Left ventricle myocardium inferior (tissue), 1 donor: ENCODE results near the gene SLC7A11. TPM values are rescaled to one million over a fixed set of nuclear protein-coding genes. Genes with fewer than 3 reads are reported as not detected.

Experiments used
- DNase-seq: peaks from one replicate; pipeline ENCODE4 v3.0.0-alpha.2; 2020
- H3K27ac ChIP-seq: fragments of 200-600 bp; replicated peaks from 2 replicates; pipeline ENCODE4 v1.8.0; 2021
- H3K27me3 ChIP-seq: fragments of 200-600 bp; 2 replicates; pipeline ENCODE4 v1.8.0; 2021; ENCODE audit warnings: low read depth
- H3K36me3 ChIP-seq: fragments of 200-600 bp; 2 replicates; pipeline ENCODE4 v1.8.0; 2021
- H3K4me1 ChIP-seq: fragments of 200-600 bp; 2 replicates; pipeline ENCODE4 v1.8.0; 2021
- H3K4me3 ChIP-seq: fragments of 200-600 bp; 2 replicates; pipeline ENCODE4 v1.8.0; 2021; ENCODE audit warnings: mild to moderate bottlenecking, moderate library complexity
- H3K9me3 ChIP-seq: fragments of 200-600 bp; replicated peaks from 2 replicates; pipeline ENCODE4 v1.8.0; 2021
- CTCF ChIP-seq: fragments of 200-600 bp; IDR thresholded peaks from 2 replicates; pipeline ENCODE4 v1.8.0; 2021; ENCODE audit warnings: antibody characterized with exemption, mild to moderate bottlenecking, borderline replicate concordance
- intact Hi-C: fragments of 100-400 bp; cut with micrococcal nuclease; formaldehyde crosslinking; loops from one replicate; pipeline ENCODE4 v1.11.0; 2022
- total RNA-seq: library from RNA; stranded (reverse); fragmentation: NEBNext Ultra II Directional; extraction: Animal tissue kit (Norgen Biotek cat#: 25700); gene quantifications from one replicate; pipeline ENCODE4 v1.2.1, GENCODE V29; 2021
- donor health status: DM: no; HTN: yes; CAD: no; lungs with severe emphysema.

Gene SLC7A11
- total RNA-seq, 1 donor from 2014 or later, result 0.19 TPM

- Histone ChIP-seq H3K4me3 (no peak overlapping the region), H3K36me3 (no peaks in the 10 kb centered on the region), H3K4me1 (no peaks in the 10 kb centered on the region), H3K27ac (no peak overlapping the region), H3K27me3 (no peaks in the 10 kb centered on the region), H3K9me3 (no peaks in the 10 kb centered on the region)
- TF ChIP-seq CTCF, result no peak
- intact Hi-C loops, result no loop called here
- DNase-seq, result no peak
These were observed 5.5 kb upstream of the SLC7A11 start for GRCh38 chr4:138247643-138248042.

GRCh38 chr4:138243369-138243768 is 1.2 kb upstream of the SLC7A11 start:
- no peak overlapping the region for H3K4me3 ChIP-seq
- no peak for DNase-seq
- no peak for TF ChIP-seq CTCF
- H3K4me1 ChIP-seq, result no peaks in the 10 kb centered on the region
- no peaks in the 10 kb centered on the region for H3K27me3 ChIP-seq
- intact Hi-C loops, result no loop called here
- H3K27ac ChIP-seq, result no peak overlapping the region
- H3K36me3 ChIP-seq, result no peaks in the 10 kb centered on the region
- no peaks in the 10 kb centered on the region for H3K9me3 ChIP-seq

GRCh38 chr4:138242834-138243156 is 646 bp upstream of the SLC7A11 start:
- H3K9me3 ChIP-seq, result no peaks in the 10 kb centered on the region
- TF ChIP-seq CTCF, result no peak
- H3K4me3 ChIP-seq, result peak overlapping the region; percentile 39
- H3K36me3 ChIP-seq, result no peaks in the 10 kb centered on the region
- no peak overlapping the region for H3K27ac ChIP-seq
- no peaks in the 10 kb centered on the region for H3K4me1 ChIP-seq
- intact Hi-C loops, result no loop called here
- no peaks in the 10 kb centered on the region for H3K27me3 ChIP-seq
- no peak for DNase-seq

- intact Hi-C loops, result no loop called here
- Histone ChIP-seq H3K27ac (no peak overlapping the region), H3K4me3 (peak overlapping the region; percentile 39), H3K27me3 (no peaks in the 10 kb centered on the region), H3K36me3 (no peaks in the 10 kb centered on the region), H3K4me1 (no peaks in the 10 kb centered on the region), H3K9me3 (no peaks in the 10 kb centered on the region)
- DNase-seq, result no peak
- no peak for TF ChIP-seq CTCF
These were observed 671 bp downstream of the SLC7A11 start for GRCh38 chr4:138241281-138242075.

- intact Hi-C loops, result no loop called here
- Histone ChIP-seq H3K4me1 (no peaks in the 10 kb centered on the region), H3K36me3 (no peaks in the 10 kb centered on the region), H3K27ac (no peak overlapping the region), H3K27me3 (no peaks in the 10 kb centered on the region), H3K4me3 (no peak overlapping the region), H3K9me3 (no peaks in the 10 kb centered on the region)
- TF ChIP-seq CTCF, result no peak
- DNase-seq, result no peak
These were observed 2.7 kb downstream of the SLC7A11 start for GRCh38 chr4:138239491-138239890.
